ENCODE data around the gene EEF1A2. TPM values are rescaled to one million over a fixed set of nuclear protein-coding genes. Genes with fewer than 3 reads are reported as not detected.

The EEF1A2 gene
- total RNA-seq, 4 donors from 2014 or later: 0.75 to 5.0 (median 3.3) TPM

DNA sequence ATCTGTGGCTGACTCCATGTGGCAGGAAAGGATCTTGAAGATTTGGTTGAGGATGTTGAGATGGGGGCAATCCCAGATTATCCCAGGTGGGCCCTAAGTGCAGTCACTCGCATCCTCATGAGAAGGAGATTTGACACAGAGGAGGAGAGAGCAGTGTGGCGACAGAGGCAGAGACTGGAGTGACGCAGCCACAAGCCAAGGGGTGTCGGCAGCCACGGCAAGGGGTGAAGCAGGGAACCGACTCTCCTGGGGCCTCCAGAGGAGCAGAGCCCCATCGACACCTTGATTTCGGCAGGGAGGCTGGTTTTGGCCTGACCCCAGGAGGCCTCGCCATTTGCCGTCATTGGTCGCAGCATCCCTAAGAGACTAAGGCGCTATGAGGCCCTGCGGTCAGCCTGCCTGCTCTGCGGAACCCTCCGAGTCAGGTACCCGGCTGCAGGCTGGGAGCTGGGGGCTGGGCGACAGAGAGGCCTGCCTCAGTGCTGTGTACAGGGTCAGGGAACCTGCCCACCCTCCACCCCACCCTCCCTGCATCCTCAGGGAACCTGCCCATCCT is 12.5 kb downstream of the EEF1A2 start:
- no peaks in the 10 kb centered on the region for H3K36me3 ChIP-seq
- DNase-seq: no peak
- 91% methylated on average over 17 of the region's 17 CpGs; no CpG with 5 or more reads in 1 of the 2 donors for WGBS, 2 donors (ENCODE audit: low coverage in 1 of 2)
- H3K27ac ChIP-seq: no peak overlapping the region
- no peak overlapping the region for H3K4me3 ChIP-seq
- H3K27me3 ChIP-seq: peaks cover 87% of the 10 kb centered on the region
- intact Hi-C loops (cut with DNase I; ENCODE audit: low total_unique reads) (no loop called here), in situ Hi-C loops (cut with MboI; ENCODE audit: low pct_ligation_motif_present in 1 of 4, low pct_unique_long_range_greater_than_20kb in 1 of 4, low sequenced_read_pairs in 3 of 4) (no loop called here)
- no peak for TF ChIP-seq POLR2AphosphoS5 (IDR thresholded peaks at IDR 0.05)
- TF ChIP-seq EP300 (IDR thresholded peaks at IDR 0.05; ENCODE audit: low read depth): no peak
- TF ChIP-seq, protein P1, sequence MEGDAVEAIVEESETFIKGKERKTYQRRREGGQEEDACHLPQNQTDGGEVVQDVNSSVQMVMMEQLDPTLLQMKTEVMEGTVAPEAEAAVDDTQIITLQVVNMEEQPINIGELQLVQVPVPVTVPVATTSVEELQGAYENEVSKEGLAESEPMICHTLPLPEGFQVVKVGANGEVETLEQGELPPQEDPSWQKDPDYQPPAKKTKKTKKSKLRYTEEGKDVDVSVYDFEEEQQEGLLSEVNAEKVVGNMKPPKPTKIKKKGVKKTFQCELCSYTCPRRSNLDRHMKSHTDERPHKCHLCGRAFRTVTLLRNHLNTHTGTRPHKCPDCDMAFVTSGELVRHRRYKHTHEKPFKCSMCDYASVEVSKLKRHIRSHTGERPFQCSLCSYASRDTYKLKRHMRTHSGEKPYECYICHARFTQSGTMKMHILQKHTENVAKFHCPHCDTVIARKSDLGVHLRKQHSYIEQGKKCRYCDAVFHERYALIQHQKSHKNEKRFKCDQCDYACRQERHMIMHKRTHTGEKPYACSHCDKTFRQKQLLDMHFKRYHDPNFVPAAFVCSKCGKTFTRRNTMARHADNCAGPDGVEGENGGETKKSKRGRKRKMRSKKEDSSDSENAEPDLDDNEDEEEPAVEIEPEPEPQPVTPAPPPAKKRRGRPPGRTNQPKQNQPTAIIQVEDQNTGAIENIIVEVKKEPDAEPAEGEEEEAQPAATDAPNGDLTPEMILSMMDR (IDR thresholded peaks at IDR 0.05): no peak
- no peak for TF ChIP-seq POLR2A (IDR thresholded peaks at IDR 0.05)
- H3K4me1 ChIP-seq: no peaks in the 10 kb centered on the region
- no peaks in the 10 kb centered on the region for H3K9me3 ChIP-seq

- 51% methylated on average over 18 of the region's 18 CpGs; no CpG with 5 or more reads in 1 of the 2 donors for WGBS, 2 donors (ENCODE audit: low coverage in 1 of 2)
These were observed 14.1 kb downstream of the EEF1A2 start for GRCh38 chr20:63484651-63485403.

GRCh38 chr20:63484236-63484635 is 14.6 kb downstream of the EEF1A2 start:
- H3K4me1 ChIP-seq: no peaks in the 10 kb centered on the region
- intact Hi-C loops (cut with DNase I; ENCODE audit: low total_unique reads): no loop called here
- TF ChIP-seq POLR2A (IDR thresholded peaks at IDR 0.05): no peak
- TF ChIP-seq, protein P1 (IDR thresholded peaks at IDR 0.05): no peak
- no peak for TF ChIP-seq POLR2AphosphoS5 (IDR thresholded peaks at IDR 0.05)
- TF ChIP-seq EP300 (IDR thresholded peaks at IDR 0.05; ENCODE audit: low read depth): no peak
- H3K36me3 ChIP-seq: no peaks in the 10 kb centered on the region
- in situ Hi-C loops (cut with MboI; ENCODE audit: low pct_ligation_motif_present in 1 of 4, low pct_unique_long_range_greater_than_20kb in 1 of 4, low sequenced_read_pairs in 3 of 4): no loop called here
- no peak overlapping the region for H3K27ac ChIP-seq
- no peak for DNase-seq
- peaks cover 88% of the 10 kb centered on the region for H3K27me3 ChIP-seq
- 65% methylated on average over 17 of the region's 17 CpGs; no CpG with 5 or more reads in 1 of the 2 donors for WGBS, 2 donors (ENCODE audit: low coverage in 1 of 2)
- H3K9me3 ChIP-seq: no peaks in the 10 kb centered on the region
- H3K4me3 ChIP-seq: no peak overlapping the region

More at GRCh38 chr20:63484651-63485403, 14.1 kb downstream of the EEF1A2 start:
- H3K9me3 ChIP-seq: no peaks in the 10 kb centered on the region
- TF ChIP-seq EP300 (IDR thresholded peaks at IDR 0.05; ENCODE audit: low read depth) (no peak), POLR2AphosphoS5 (IDR thresholded peaks at IDR 0.05) (no peak), POLR2A (IDR thresholded peaks at IDR 0.05) (no peak)
- TF ChIP-seq, protein P1 (IDR thresholded peaks at IDR 0.05): no peak
- intact Hi-C loops (cut with DNase I; ENCODE audit: low total_unique reads) (no loop called here), in situ Hi-C loops (cut with MboI; ENCODE audit: low pct_ligation_motif_present in 1 of 4, low pct_unique_long_range_greater_than_20kb in 1 of 4, low sequenced_read_pairs in 3 of 4) (no loop called here)
- no peak overlapping the region for H3K4me3 ChIP-seq
- peaks cover 88% of the 10 kb centered on the region for H3K27me3 ChIP-seq
- H3K27ac ChIP-seq: no peak overlapping the region
- no peak for DNase-seq
- no peaks in the 10 kb centered on the region for H3K36me3 ChIP-seq
- H3K4me1 ChIP-seq: no peaks in the 10 kb centered on the region

DNA sequence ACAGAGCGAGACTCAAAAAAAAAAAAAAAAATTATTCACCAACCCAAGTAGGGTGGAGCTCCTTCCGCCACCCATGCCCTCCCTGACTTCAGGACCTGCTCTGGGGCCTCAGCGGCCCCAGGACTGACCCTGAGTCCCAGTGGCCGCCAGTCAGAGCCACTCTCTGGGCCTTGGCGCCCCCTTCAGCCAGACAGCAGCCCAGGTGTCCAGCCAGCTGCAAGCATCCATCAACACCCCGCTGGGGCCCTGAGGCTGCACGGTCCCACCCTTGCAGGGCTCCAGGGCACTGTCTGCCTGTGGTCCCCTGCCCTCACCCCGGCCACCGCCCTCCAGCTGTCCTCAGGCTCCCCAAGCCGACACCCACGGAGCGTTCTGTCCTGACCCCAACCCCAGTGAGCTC is 15.0 kb downstream of the EEF1A2 start:
- H3K36me3 ChIP-seq: no peaks in the 10 kb centered on the region
- intact Hi-C loops (cut with DNase I; ENCODE audit: low total_unique reads): no loop called here
- no peak for DNase-seq
- H3K9me3 ChIP-seq: no peaks in the 10 kb centered on the region
- H3K4me1 ChIP-seq: no peaks in the 10 kb centered on the region
- TF ChIP-seq POLR2A (IDR thresholded peaks at IDR 0.05): no peak
- no peak for TF ChIP-seq EP300 (IDR thresholded peaks at IDR 0.05; ENCODE audit: low read depth)
- TF ChIP-seq POLR2AphosphoS5 (IDR thresholded peaks at IDR 0.05): no peak
- TF ChIP-seq, protein P1 (IDR thresholded peaks at IDR 0.05): no peak
- H3K4me3 ChIP-seq: no peak overlapping the region
- H3K27ac ChIP-seq: no peak overlapping the region
- H3K27me3 ChIP-seq: peaks cover 88% of the 10 kb centered on the region
- WGBS, 2 donors (ENCODE audit: low coverage in 1 of 2): 67% methylated on average over 12 of the region's 12 CpGs; no CpG with 5 or more reads in 1 of the 2 donors
- in situ Hi-C loops (cut with MboI; ENCODE audit: low pct_ligation_motif_present in 1 of 4, low pct_unique_long_range_greater_than_20kb in 1 of 4, low sequenced_read_pairs in 3 of 4): no loop called here

Data from transverse colon (tissue), 4 donors.